ENCODE measurements around the gene WDFY4. TPM values are rescaled to one million over a fixed set of nuclear protein-coding genes. Genes with fewer than 3 reads are reported as not detected.
"Not testable (repeated sequence)": the region's sequence is repeated elsewhere in the genome, so short reads cannot be mapped to it uniquely, and the experiment has no call there.

The WDFY4 gene
- polyA plus RNA-seq, 1 of the 3 experiments (the other 2 are of a cell fraction), result not detected

- H3K79me2 ChIP-seq (ENCODE audit: insufficient read depth), result peaks cover 53% of the 10 kb centered on the region
- no peak overlapping the region for H3K27ac ChIP-seq (ENCODE audit: low read depth in 2 of 2, low read length in 1 of 2)
- 65% methylated on average over 1 of the region's 1 CpG for WGBS (ENCODE audit: low lambda C conversion rate)
- no peak for TF ChIP-seq POLR2AphosphoS5 (IDR thresholded peaks at IDR 0.05; ENCODE audit: low read depth, low read length)
- no peaks in the 10 kb centered on the region; a peak in 1 of 4 replicates for H3K4me1 ChIP-seq (ENCODE audit: control insufficient read depth in 1 of 2, insufficient read depth in 2 of 2, low read depth in 1 of 2, low read length in 1 of 2)
- no peaks in the 10 kb centered on the region for H4K20me1 ChIP-seq (ENCODE audit: insufficient read depth)
- no peak overlapping the region for H2AFZ ChIP-seq (ENCODE audit: low read depth)
- no peak overlapping the region for H3K4me2 ChIP-seq
- peaks cover 0 to 6% of the 10 kb centered on the region in 2 experiments for H3K36me3 ChIP-seq (replicated peaks in 1 of 2; ENCODE audit: control insufficient read depth in 1 of 2, insufficient read depth in 2 of 2, low read length in 1 of 2)
- H3K27me3 ChIP-seq (ENCODE audit: insufficient read depth), result no peaks in the 10 kb centered on the region
- peaks cover 7% of the 10 kb centered on the region for H3F3A ChIP-seq (replicated peaks; ENCODE audit: insufficient read depth)
- DNase-seq, result no peak
- peaks cover 18% of the 10 kb centered on the region for H3K9me3 ChIP-seq
- no peaks in the 10 kb centered on the region for H3K9me2 ChIP-seq
- CTCF ChIA-PET, result interaction anchor here (1.0 to 1.7 kb wide), 2 partner anchors 16 to 32 kb away, joined by 4 to 8 read pairs; no protein-coding TSS in a partner anchor
- H3K9ac ChIP-seq, result no peak overlapping the region
- POLR2A ChIA-PET, result no interaction called here
- H3K4me3 ChIP-seq (ENCODE audit: low read depth in 2 of 2, low read length in 1 of 2), result no peak overlapping the region
These were observed 44.3 kb upstream of the WDFY4 start for GRCh38 chr10:48640326-48640725.

GRCh38 chr10:48641099-48641690, 43.5 kb upstream of the WDFY4 start:
- H3K4me2 ChIP-seq; H2AFZ ChIP-seq (ENCODE audit: low read depth); H3K9me2 ChIP-seq; H4K20me1 ChIP-seq (ENCODE audit: insufficient read depth); H3K36me3 ChIP-seq (replicated peaks in 1 of 2; ENCODE audit: control insufficient read depth in 1 of 2, insufficient read depth in 2 of 2, low read length in 1 of 2); H3K4me3 ChIP-seq (ENCODE audit: low read depth in 2 of 2, low read length in 1 of 2); POLR2A ChIA-PET; H3K4me1 ChIP-seq (ENCODE audit: control insufficient read depth in 1 of 2, insufficient read depth in 2 of 2, low read depth in 1 of 2, low read length in 1 of 2); DNase-seq; H3K9ac ChIP-seq; H3K27me3 ChIP-seq (ENCODE audit: insufficient read depth); H3K27ac ChIP-seq (ENCODE audit: low read depth in 2 of 2, low read length in 1 of 2): not testable (repeated sequence)
- peaks cover 10% of the 10 kb centered on the region for H3F3A ChIP-seq (replicated peaks; ENCODE audit: insufficient read depth)
- 76% methylated on average over 4 of the region's 4 CpGs for WGBS (ENCODE audit: low lambda C conversion rate)
- peaks cover 55% of the 10 kb centered on the region for H3K79me2 ChIP-seq (ENCODE audit: insufficient read depth)
- CTCF ChIA-PET, result interaction anchor here (1.0 to 1.7 kb wide), 2 partner anchors 15 to 33 kb away, joined by 4 to 8 read pairs; no protein-coding TSS in a partner anchor
- H3K9me3 ChIP-seq, result peaks cover 18% of the 10 kb centered on the region

- no peak overlapping the region for H3K9ac ChIP-seq
- H3K4me2 ChIP-seq, result no peak overlapping the region
- no peaks in the 10 kb centered on the region for H3K4me1 ChIP-seq (ENCODE audit: control insufficient read depth in 1 of 2, insufficient read depth in 2 of 2, low read depth in 1 of 2, low read length in 1 of 2)
- TF ChIP-seq RAD21 (IDR thresholded peaks at IDR 0.05; ENCODE audit: low read length) (no peak), RXRA (IDR thresholded peaks at IDR 0.05; ENCODE audit: borderline replicate concordance, low read depth) (no peak), PBX3 (IDR thresholded peaks at IDR 0.05) (no peak), FOXM1 (IDR thresholded peaks at IDR 0.05; ENCODE audit: low read depth) (no peak), SIN3A (IDR thresholded peaks at IDR 0.05; ENCODE audit: borderline replicate concordance, low read depth, low read length) (no peak), EZH2phosphoT487 (IDR thresholded peaks at IDR 0.05; ENCODE audit: borderline replicate concordance, low read depth) (no peak), MEF2A (IDR thresholded peaks at IDR 0.05; ENCODE audit: borderline replicate concordance, low read depth) (no peak), MXI1 (IDR thresholded peaks at IDR 0.05; ENCODE audit: low read depth, low read length) (no peak), POLR2AphosphoS5 (IDR thresholded peaks at IDR 0.05; ENCODE audit: low read depth, low read length) (no peak), FOSL2 (IDR thresholded peaks at IDR 0.05; ENCODE audit: borderline replicate concordance, low read depth) (no peak), GATA2 (CRISPR knock-in tag; IDR thresholded peaks at IDR 0.05) (no peak), TEAD4 (IDR thresholded peaks at IDR 0.05; ENCODE audit: borderline replicate concordance, insufficient read depth) (no peak), CHD2 (IDR thresholded peaks at IDR 0.05; ENCODE audit: low read length, partially characterized antibody) (no peak)
- WGBS (ENCODE audit: low lambda C conversion rate), result 76% methylated on average over 1 of the region's 1 CpG
- H3K9me3 ChIP-seq, result peaks cover 8% of the 10 kb centered on the region
- peaks cover 9% of the 10 kb centered on the region for H3F3A ChIP-seq (replicated peaks; ENCODE audit: insufficient read depth)
- H3K79me2 ChIP-seq (ENCODE audit: insufficient read depth), result peaks cover 60% of the 10 kb centered on the region
- H3K9me2 ChIP-seq, result no peaks in the 10 kb centered on the region
- H3K27me3 ChIP-seq (ENCODE audit: insufficient read depth), result no peaks in the 10 kb centered on the region
- H3K4me3 ChIP-seq (ENCODE audit: low read depth in 2 of 2, low read length in 1 of 2), result no peak overlapping the region
- no peak overlapping the region; the same call in 1 of the 2 replicates for H2AFZ ChIP-seq (ENCODE audit: low read depth)
- CTCF ChIA-PET, result interaction anchor here (1.2 kb wide), 1 partner anchor 187 kb away, joined by 3 read pairs; no protein-coding TSS in a partner anchor
- H3K27ac ChIP-seq (ENCODE audit: low read depth in 2 of 2, low read length in 1 of 2), result no peak overlapping the region
- H4K20me1 ChIP-seq (ENCODE audit: insufficient read depth), result no peaks in the 10 kb centered on the region
- H3K36me3 ChIP-seq (replicated peaks in 1 of 2; ENCODE audit: control insufficient read depth in 1 of 2, insufficient read depth in 2 of 2, low read length in 1 of 2), result peaks cover 0 to 9% of the 10 kb centered on the region in 2 experiments
- POLR2A ChIA-PET, result no interaction called here
- DNase-seq, result no peak
These were observed 39.1 kb upstream of the WDFY4 start for GRCh38 chr10:48645600-48645999.

GRCh38 chr10:48647073-48647472, 37.6 kb upstream of the WDFY4 start:
- CTCF ChIA-PET, result interaction anchor here (2.6 to 2.7 kb wide), 2 partner anchors 9 to 39 kb away, joined by 9 to 15 read pairs; no protein-coding TSS in a partner anchor

More at GRCh38 chr10:48647073-48647472, 37.6 kb upstream of the WDFY4 start:
- H3K27me3 ChIP-seq (ENCODE audit: insufficient read depth); H3K27ac ChIP-seq (ENCODE audit: low read depth in 2 of 2, low read length in 1 of 2); POLR2A ChIA-PET; H3K4me3 ChIP-seq (ENCODE audit: low read depth in 2 of 2, low read length in 1 of 2); H3F3A ChIP-seq (replicated peaks; ENCODE audit: insufficient read depth); H3K4me1 ChIP-seq (ENCODE audit: control insufficient read depth in 1 of 2, insufficient read depth in 2 of 2, low read depth in 1 of 2, low read length in 1 of 2); H3K9ac ChIP-seq; DNase-seq; H3K9me3 ChIP-seq; H2AFZ ChIP-seq (ENCODE audit: low read depth); H3K36me3 ChIP-seq (replicated peaks in 1 of 2; ENCODE audit: control insufficient read depth in 1 of 2, insufficient read depth in 2 of 2, low read length in 1 of 2); H3K9me2 ChIP-seq; H4K20me1 ChIP-seq (ENCODE audit: insufficient read depth); H3K4me2 ChIP-seq: not testable (repeated sequence)
- WGBS (ENCODE audit: low lambda C conversion rate), result 94% methylated on average over 7 of the region's 7 CpGs
- peaks cover 58% of the 10 kb centered on the region for H3K79me2 ChIP-seq (ENCODE audit: insufficient read depth)
